Fibroblast of skin of right biceps (primary cell): ENCODE measurements around the gene ROBO3.

ENCODE experiments used
- DNase-seq: peaks from one replicate; pipeline ENCODE4 v3.0.0-alpha.2; 2013

ROBO3 gene

GRCh38 chr11:124865181-124865901 is at the start of gene ROBO3:
Gene ROBO3, plus strand, starts transcription at chr11:124865432. Its CDS starts 146 bp downstream, at chr11:124865578.
- no peak for DNase-seq

GRCh38 chr11:124817036-124817435 is 48.2 kb upstream of the ROBO3 start:
- DNase-seq, result no peak

GRCh38 chr11:124821995-124822730 is 43.1 kb upstream of the ROBO3 start:
- no peak for DNase-seq

- DNase-seq, result no peak
These were observed 41.5 kb upstream of the ROBO3 start for GRCh38 chr11:124823512-124824376.

- DNase-seq, result no peak
These were observed 39.4 kb upstream of the ROBO3 start for GRCh38 chr11:124825876-124826275.

- DNase-seq, result no peak
These were observed 35.2 kb upstream of the ROBO3 start for GRCh38 chr11:124829986-124830385.

- no peak for DNase-seq
These were observed 34.5 kb upstream of the ROBO3 start for GRCh38 chr11:124830749-124831148.

GRCh38 chr11:124831897-124832296 is 33.3 kb upstream of the ROBO3 start:
- no peak for DNase-seq

GRCh38 chr11:124832571-124832970 is 32.7 kb upstream of the ROBO3 start:
- DNase-seq, result no peak

- DNase-seq, result no peak
These were observed 30.6 kb upstream of the ROBO3 start for GRCh38 chr11:124834526-124835180.

- no peak for DNase-seq
These were observed 29.3 kb upstream of the ROBO3 start for GRCh38 chr11:124835918-124836317.

- DNase-seq, result peak; percentile 83
These were observed 27.8 kb upstream of the ROBO3 start for GRCh38 chr11:124837491-124837856.

GRCh38 chr11:124838805-124839127 is 26.5 kb upstream of the ROBO3 start:
- DNase-seq, result no peak

GRCh38 chr11:124839128-124839971 is 25.9 kb upstream of the ROBO3 start:
- DNase-seq, result no peak

- no peak for DNase-seq
These were observed 25.1 kb upstream of the ROBO3 start for GRCh38 chr11:124839972-124840621.

- DNase-seq, result no peak
These were observed 24.6 kb upstream of the ROBO3 start for GRCh38 chr11:124840666-124841065.

- DNase-seq, result peak; percentile 20
These were observed 24.0 kb upstream of the ROBO3 start for GRCh38 chr11:124841201-124841600.

GRCh38 chr11:124841840-124842239 is 23.4 kb upstream of the ROBO3 start:
- DNase-seq, result no peak

- no peak for DNase-seq
These were observed 22.9 kb upstream of the ROBO3 start for GRCh38 chr11:124842305-124842704.

- no peak for DNase-seq
These were observed 21.7 kb upstream of the ROBO3 start for GRCh38 chr11:124843616-124843910.

- DNase-seq, result no peak
These were observed 20.6 kb upstream of the ROBO3 start for GRCh38 chr11:124844664-124845079.
